Measurements from ENCODE around the gene ST8SIA6.

The ST8SIA6 gene

DNA sequence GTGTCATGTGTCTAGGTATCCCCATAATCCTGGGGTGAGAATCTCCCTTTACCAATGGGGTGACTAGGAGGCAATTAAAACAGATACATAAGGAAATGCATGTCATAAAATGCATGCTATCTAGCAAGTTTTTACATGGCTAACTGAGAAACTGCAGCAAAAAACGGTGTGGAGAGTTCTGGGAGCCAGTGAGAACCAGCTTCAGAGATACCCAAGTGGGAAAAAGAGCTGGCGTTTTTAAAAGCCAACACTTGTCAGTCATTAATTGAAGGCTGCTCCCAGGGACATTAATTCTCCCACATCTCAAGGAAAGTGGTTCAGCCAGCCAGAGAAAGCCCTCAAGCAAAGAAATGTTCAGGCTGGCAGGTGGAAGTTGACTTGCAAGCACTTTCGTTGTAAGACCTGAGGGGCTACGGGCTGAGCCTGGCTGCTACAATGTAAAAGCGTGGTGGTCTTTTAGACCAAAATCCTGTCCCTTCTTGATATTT is 28.1 kb downstream of the ST8SIA6 start:
- no peak for DNase-seq (ENCODE audit: low read depth, low spot score)
- TF ChIP-seq, protein P1, sequence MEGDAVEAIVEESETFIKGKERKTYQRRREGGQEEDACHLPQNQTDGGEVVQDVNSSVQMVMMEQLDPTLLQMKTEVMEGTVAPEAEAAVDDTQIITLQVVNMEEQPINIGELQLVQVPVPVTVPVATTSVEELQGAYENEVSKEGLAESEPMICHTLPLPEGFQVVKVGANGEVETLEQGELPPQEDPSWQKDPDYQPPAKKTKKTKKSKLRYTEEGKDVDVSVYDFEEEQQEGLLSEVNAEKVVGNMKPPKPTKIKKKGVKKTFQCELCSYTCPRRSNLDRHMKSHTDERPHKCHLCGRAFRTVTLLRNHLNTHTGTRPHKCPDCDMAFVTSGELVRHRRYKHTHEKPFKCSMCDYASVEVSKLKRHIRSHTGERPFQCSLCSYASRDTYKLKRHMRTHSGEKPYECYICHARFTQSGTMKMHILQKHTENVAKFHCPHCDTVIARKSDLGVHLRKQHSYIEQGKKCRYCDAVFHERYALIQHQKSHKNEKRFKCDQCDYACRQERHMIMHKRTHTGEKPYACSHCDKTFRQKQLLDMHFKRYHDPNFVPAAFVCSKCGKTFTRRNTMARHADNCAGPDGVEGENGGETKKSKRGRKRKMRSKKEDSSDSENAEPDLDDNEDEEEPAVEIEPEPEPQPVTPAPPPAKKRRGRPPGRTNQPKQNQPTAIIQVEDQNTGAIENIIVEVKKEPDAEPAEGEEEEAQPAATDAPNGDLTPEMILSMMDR (IDR thresholded peaks at IDR 0.05; ENCODE audit: insufficient read depth, low read length, missing control alignments), result no peak
- POLR2A ChIA-PET, result no interaction called here
- H3K4me3 ChIP-seq (ENCODE audit: low read depth, low read length), result no peak overlapping the region
- CTCF ChIA-PET, result interaction anchor here (0.7 kb wide), 1 partner anchor 192 kb away, joined by 3 read pairs; no protein-coding TSS in a partner anchor

DNA sequence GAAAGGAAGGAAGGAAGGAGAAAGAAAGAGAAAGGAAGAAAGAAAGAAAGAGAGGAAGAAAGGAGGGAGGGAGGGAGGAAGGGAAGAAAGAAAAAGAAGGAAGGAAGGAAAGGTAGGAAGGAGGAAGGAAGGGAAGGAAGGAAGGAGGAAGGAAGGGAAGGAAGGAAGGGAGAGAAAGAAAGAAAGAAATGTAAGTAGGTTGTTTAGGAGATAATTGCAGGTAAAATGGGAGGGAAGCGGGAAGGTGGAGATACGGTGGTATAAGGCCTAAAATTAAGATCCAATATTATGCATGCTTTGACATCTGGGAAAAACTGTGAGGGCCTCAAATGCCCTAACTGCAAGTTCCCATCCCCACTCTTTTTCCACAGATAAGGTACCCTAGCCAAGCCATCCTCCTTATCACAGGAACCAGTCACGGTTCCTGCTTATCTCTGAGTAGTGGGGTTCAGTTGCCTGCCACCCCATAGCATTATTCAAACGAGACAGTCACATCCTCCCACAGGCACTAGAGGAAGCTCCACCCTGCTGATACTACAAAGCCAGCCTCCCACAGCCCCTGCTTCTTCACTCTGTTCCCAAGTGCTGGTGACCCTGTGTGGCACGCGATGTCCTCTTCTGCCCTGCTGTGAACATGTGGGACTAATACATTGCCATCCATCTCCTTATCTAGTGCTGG is 28.7 kb downstream of the ST8SIA6 start:
- TF ChIP-seq, protein P1 (IDR thresholded peaks at IDR 0.05; ENCODE audit: insufficient read depth, low read length, missing control alignments), result no peak
- no peak overlapping the region for H3K4me3 ChIP-seq (ENCODE audit: low read depth, low read length)
- CTCF ChIA-PET, result no interaction called here

DNA sequence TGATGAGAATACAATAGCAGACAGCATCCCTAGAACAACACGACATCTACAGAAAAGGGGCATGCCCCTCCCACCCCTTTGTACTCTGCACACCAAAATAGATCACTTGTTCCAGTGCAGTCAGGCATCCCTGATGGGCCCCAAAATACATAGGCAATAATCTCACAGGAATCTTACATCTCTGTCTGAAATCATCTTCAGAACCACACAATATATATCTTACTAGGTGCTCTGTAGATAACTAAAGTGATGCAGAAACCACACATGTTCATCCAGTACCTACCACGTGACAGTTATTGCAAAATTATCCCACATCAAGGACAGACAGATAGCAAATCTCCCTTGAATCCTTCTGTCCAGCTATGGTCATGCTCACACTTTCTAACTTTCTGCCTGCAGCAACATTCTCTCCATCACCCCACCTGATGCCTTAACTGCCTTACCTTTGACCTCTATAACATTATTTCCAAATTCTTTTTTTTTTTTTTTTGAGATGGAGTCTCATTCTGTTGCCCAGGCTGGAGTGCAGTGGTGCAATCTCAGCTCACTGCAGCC is 30.7 kb downstream of the ST8SIA6 start:
- ChIA-PET POLR2A (no interaction called here), CTCF (interaction anchor here (1.0 kb wide), 1 partner anchor 15 kb away, joined by 5 read pairs; no protein-coding TSS in a partner anchor)
- TF ChIP-seq, protein P1 (IDR thresholded peaks at IDR 0.05; ENCODE audit: insufficient read depth, low read length, missing control alignments), result no peak
- no peak for DNase-seq (ENCODE audit: low read depth, low spot score)
- H3K4me3 ChIP-seq (ENCODE audit: low read depth, low read length), result no peak overlapping the region

More for the DNA sequence above, 28.7 kb downstream of the ST8SIA6 start:
- POLR2A ChIA-PET, result no interaction called here
- no peak for DNase-seq (ENCODE audit: low read depth, low spot score)

DNA sequence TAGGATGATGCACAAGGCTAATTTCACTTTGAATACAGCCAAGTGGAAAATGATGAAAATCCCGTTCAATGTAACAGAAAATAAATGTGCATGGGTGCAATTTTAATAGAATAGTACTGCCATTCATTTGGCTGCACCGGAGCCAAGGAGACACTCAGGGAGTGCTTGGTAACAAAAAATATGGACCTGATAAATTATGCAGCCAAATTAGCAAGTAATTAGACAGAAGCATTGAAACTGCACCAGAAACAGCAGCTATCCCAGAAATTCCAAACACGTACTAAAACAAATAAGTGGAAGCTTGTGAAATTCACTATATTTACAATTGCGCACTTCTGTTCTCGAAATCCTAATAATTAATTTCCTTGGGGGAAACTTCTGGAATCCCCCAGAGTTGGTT is 31.5 kb downstream of the ST8SIA6 start:
- TF ChIP-seq, protein P1 (IDR thresholded peaks at IDR 0.05; ENCODE audit: insufficient read depth, low read length, missing control alignments), result no peak
- ChIA-PET POLR2A (no interaction called here), CTCF (interaction anchor here (1.0 kb wide), 1 partner anchor 14 kb away, joined by 5 read pairs; no protein-coding TSS in a partner anchor)
- no peak overlapping the region for H3K4me3 ChIP-seq (ENCODE audit: low read depth, low read length)
- no peak for DNase-seq (ENCODE audit: low read depth, low spot score)

DNA sequence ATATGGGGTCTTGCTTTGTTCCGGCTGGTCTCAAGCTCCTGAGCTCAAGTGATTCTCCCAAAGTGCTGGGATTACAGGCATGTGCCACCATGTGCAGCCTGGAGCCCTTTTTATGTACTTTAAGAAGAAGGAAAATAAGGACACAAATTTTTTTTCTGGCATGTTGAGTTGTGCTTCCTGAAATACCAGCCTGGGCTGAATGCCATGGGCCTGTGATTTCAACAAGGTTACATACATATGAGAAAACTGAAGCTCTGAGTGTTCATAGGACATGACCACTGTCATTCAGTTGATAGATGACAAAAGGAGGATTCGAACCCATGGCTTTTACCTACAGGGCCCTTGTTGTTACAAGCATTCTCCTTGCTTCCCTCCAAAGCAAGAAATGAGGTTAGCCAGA is 36.1 kb downstream of the ST8SIA6 start:
- POLR2A ChIA-PET, result no interaction called here
- TF ChIP-seq, protein P1 (IDR thresholded peaks at IDR 0.05; ENCODE audit: insufficient read depth, low read length, missing control alignments), result no peak
- no peak overlapping the region for H3K4me3 ChIP-seq (ENCODE audit: low read depth, low read length)
- CTCF ChIA-PET, result interaction anchor here (0.9 to 6.1 kb wide), 3 partner anchors 10 to 13 kb away, joined by 3 to 42 read pairs (median 7); no protein-coding TSS in a partner anchor
- no peak for DNase-seq (ENCODE audit: low read depth, low spot score)

DNA sequence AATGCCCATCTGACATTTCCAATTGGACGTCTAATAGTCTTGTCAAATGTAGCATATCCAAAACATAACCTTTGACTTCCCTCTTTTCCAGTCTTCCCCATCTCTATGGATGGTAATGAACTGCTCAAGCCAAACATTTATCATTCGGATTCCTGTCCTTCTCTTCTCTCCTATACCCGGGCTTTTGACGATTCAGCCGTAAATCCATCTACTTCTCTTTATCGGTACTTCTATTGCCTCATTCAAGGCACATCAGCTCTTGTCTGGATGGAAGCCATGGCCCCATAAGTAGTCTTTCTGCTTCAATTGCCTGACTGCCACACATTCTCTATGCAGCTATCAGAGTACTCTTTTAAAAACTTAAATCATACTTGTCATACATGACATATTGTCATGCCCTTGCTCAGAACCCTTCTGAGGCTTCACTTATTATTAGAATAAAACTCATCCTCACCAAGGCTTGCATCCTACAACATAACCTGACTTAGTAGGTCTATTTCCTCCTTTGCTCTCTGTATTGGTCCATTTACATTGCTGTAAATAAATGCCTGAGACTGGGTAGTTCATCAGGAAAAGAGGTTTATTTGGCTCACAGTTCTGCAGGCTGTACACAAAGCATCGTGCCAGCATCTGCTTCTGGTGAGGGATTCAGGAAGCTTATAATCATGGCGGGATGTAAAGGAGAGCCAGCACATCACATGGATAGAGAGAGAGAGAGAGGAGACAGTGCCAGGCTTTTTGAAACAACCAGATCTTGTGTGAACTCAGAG is 37.8 kb downstream of the ST8SIA6 start:
- CTCF ChIA-PET, result interaction anchor here (2.5 to 6.1 kb wide), 2 partner anchors 8 to 14 kb away, joined by 16 to 42 read pairs; no protein-coding TSS in a partner anchor

More for the DNA sequence above, 37.8 kb downstream of the ST8SIA6 start:
- no peak for DNase-seq (ENCODE audit: low read depth, low spot score)
- POLR2A ChIA-PET, result no interaction called here
- TF ChIP-seq, protein P1 (IDR thresholded peaks at IDR 0.05; ENCODE audit: insufficient read depth, low read length, missing control alignments), result no peak
- H3K4me3 ChIP-seq (ENCODE audit: low read depth, low read length), result no peak overlapping the region
